T1000 (cell line): ENCODE results near the gene RABAC1.
"Not testable (repeated sequence)": the region's sequence is repeated elsewhere in the genome, so short reads cannot be mapped to it uniquely, and the experiment has no call there.

ENCODE experiments used
- DNase-seq: peaks from one replicate; lab custom pipeline; 2025; ENCODE audit warnings: mixed read lengths; lab: John Stamatoyannopoulos, UW

RABAC1 gene, protein sequence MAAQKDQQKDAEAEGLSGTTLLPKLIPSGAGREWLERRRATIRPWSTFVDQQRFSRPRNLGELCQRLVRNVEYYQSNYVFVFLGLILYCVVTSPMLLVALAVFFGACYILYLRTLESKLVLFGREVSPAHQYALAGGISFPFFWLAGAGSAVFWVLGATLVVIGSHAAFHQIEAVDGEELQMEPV

DNA sequence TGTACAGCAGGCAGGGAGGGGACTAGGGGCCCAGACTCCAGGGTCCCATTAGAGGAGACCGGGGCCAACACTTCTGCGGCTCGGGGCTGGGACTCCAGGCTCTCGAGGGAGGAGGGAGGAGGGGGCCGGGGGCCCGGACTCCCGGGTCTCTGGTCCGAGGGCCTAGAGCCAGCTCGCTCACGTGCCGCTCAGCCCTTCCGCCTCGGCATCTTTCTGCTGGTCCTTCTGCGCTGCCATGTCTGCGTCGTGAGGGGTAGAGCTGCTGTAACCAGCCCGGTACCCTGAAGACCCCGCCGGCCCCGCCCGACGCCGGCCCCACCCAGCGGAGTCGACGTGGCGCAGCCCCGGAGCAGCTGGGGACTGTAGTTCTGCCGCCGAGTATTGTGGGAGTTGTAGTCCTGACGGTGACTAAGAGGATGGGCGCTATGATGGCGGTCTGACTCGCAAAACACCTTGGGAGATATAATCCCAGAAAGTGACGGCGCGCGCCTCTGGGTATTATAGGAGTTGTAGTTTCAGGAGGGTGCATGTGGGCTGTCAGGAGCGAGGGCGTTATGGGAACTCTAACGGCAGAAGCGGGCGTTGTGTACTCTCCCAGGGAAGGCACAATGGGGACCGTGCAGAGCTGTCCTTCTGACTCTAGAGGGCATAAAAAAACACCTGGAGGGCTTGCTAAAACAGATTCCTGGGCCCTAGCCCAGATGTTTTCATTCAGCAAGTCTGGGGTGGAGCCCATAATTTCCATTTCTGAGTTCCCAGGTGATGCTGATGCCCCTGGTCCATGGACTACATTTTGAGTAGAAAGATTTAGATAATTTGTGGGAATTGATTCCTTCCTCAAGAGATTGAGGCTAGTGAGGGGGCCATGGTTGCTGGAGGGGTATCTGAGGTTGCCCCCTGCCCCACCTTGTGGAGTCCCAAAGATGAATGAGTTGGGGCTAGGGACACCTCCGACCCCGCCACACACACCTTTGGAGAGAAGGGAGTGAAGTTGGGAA is at the start of gene RABAC1:
RABAC1 (minus strand) TSS at position 266 of the 998 bp plus-strand sequence; CDS start at position 237, 29 bp downstream.
- DNase-seq: peak; percentile 72

DNA sequence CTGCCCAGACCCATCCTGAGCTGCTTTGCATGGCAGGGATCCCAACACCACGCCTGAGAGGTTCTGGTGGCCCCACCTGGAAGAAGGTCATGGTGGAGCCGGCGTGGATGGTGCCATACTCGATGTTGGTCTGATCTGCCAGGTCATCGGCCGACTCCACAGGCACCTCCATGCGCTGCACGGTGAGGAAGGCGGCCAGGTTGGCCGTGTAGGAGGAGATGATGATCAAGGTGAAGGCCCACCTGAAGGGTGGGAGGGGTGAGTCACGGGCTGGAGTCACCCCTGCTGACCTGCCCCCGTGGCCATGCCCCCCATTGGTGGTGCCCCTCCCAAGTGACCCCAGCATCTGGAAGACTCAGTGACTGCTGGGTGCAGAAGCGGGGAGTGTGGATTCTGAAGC is 47.4 kb upstream of the RABAC1 start:
- no peak for DNase-seq

DNA sequence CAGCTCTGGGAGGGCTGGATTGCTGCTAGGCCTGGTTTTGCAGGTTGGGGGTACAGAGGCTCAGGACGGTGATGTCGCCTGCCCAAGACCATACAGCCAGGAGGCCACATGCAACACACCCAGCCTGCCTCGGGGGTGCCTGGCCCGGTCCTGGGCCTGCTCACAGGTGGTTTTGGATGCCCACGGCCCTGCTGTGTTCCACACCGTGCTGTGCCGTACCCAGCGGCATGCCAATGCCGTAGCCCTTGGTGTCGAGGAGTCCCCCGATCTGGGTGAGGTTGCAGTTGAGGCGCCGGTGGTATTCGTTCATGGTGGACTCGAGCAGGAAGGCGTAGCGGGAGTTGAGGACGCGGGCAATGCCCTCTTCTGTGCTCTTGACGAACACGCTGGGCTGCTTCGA is 46.4 kb upstream of the RABAC1 start:
- no peak for DNase-seq

DNA sequence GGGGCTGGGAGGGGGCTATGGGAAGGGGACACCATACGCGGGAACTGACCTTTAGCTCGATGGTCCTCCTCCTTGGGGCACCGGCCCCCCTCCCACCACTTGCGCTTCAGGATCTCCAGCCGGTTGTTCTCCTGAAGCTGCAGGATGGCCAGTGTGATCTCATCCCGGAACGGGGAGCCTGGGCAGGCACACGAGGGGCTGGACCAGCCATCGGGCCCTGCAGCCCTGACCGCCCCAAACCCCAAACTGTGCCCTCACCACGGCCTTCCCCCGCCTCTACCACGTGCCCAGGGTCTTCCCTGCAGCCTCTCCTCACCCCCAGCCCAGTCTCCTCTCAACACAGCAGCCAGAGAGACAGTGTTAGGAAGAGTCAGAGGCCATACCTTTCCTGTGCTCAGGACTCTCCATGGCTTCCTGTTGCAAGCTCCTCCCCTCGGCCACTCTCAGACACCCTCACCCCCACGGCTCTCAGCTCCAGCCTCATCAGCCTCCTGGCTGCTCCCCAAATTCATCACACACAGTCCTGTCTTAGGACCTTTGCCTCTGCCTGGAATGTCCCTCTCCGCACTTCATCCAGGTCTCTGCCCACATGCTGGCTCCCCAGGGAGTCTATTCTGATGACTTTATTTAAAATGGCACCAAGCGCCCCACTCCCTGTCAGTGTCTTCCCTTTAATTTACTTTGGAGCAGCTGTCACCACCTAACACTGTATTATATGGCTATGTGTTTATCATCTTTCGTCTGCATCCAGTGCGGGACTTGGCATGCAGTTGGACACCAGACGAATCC is 44.6 kb upstream of the RABAC1 start:
- no peak for DNase-seq

DNA sequence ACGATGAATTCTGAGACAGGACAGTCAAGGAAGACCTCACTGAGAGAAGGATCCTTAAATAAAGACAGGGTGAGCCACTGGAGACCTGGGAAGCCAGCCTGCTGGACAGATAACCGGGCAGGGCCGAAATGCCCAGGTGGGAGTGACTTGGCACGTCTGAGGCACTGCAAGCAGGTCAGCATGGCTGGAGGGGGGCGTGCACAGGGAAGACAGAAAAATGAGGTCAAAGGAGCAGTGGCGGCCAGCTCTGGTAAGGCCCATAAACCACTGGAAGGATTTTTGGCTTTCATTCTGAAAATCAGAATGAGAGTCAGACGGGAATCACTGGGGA is 40.7 kb upstream of the RABAC1 start:
- no peak for DNase-seq

DNA sequence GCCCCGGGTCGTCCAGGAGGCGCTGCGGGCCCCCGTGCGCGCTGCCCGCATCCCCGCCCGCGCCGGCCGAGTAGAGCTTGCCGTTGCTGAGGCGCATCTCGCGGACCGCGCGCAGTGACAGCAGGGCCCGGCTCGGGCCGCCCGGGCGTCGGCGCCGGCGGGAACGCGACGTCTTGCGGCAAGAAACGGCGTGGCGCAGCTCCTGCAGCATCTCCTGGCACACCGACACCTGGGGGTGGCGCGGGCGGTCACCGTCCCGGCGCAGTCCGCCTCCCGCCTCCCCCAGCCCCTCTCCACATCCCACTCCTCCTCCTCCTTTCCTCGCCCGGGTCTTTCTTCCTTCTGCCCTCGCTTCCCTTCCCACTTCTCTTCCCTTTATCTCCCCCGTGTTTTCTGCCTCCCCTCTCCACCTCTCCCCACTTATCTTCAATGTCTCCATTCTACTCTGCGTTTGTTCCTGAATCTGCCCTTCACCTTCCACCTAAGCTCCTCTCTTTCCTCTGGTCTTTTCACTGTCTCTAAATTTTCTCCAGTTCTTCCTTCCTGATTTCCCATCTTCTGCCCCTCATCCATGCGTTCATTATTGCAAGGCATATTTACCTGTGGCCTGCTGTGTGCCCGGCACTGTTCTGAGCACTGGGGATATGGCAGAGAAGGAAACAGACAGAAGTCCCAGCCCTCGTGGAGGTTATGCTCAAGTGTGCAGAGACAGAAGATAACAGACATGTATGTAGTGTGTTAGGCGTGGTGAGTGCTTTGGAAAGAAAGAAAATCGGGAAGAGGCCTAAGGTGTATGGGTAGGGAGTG is 40.2 kb upstream of the RABAC1 start:
- DNase-seq: no peak

DNA sequence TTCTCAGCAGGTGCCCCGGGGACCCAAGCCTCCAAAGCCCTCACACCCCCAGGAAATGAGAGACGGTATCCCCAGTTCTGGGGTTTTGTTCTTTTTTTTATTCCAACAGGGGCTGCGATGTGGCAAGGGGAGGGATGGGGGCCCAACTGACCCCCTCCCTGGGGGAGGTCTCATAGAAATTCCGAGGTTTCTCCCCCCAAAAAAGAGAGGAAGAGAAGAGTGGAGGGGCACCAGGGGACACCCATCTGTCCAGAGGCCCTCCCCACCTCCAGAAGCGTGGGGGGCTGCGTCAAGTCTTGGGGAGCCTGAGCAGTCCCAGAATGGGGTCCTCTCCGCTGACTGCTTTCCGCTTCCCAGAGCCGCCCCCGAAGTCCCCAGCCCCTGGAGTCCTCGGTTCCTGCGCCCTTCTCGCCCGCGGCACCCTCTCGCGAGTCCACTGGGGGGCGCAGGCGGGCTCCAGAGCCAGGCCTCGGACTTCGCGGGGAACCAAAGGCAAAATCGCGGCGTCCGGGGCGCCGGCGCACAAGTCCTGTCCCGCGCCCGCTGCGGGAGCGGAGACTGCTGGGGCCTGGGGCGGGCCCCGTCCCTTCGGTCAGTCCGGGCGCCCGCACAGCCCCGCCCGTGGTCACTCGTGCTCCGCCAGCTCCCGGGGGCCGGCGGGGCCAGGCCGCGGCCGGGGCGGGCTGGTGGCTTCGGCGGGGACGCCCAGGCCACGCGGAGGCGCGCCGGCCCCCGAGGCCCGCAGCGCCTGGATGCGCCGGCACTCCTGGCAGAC is 39.3 kb upstream of the RABAC1 start:
- DNase-seq: no peak

DNA sequence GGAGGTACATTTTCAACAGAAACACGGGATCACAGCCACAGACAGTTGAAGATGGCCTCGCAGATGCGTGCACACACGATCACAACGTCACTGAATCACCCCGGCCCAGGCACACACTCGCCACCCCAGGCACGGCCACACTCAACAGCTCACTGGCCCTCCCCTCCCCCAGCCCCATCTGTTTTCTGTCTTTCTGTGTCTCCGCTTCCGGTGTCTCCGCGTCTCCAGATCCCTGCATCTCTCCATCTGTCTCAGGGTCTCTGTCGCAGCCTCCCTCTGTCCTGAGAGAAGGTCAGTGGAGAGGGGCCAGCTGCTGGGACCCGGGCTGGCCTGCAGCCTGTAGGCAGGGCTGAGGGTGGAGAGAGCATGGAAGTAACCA is 38.7 kb upstream of the RABAC1 start:
- DNase-seq: no peak

DNA sequence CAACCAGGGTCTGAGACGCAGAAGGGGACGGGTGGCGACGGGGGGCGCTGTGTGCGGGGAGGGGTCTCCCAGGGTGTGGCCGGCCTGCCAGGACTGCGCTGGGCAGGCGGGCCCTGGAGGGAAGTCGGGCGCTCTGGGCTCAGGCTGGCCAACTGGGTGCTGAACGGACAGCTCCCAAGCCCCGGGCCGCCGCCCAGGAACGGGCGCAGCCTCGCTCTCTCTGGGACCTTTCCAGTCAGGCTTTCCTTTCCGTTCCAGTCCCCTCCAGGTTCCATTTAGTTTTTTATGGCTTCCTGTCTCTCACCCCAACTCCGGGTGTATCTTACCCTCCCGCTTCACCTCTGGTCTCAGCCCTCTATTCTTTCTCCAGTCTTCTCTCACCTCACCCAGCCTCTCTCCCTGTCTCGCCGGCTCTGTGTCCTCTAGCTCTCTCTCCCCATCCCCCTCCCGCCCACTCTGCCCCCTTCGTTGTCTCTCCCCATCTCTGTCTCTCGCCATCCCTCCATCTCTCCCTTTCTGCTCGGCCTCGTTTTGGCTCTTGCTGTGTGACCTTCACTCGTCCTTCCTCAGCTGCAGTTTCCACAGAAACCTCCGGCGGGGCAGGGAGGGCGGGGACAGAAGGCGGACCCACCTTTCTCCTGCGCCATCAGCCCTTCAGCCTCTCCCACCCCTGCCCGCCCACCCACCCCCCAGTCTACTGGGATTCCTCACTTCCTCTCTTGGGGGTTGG is 38.2 kb upstream of the RABAC1 start:
- DNase-seq: no peak

DNA sequence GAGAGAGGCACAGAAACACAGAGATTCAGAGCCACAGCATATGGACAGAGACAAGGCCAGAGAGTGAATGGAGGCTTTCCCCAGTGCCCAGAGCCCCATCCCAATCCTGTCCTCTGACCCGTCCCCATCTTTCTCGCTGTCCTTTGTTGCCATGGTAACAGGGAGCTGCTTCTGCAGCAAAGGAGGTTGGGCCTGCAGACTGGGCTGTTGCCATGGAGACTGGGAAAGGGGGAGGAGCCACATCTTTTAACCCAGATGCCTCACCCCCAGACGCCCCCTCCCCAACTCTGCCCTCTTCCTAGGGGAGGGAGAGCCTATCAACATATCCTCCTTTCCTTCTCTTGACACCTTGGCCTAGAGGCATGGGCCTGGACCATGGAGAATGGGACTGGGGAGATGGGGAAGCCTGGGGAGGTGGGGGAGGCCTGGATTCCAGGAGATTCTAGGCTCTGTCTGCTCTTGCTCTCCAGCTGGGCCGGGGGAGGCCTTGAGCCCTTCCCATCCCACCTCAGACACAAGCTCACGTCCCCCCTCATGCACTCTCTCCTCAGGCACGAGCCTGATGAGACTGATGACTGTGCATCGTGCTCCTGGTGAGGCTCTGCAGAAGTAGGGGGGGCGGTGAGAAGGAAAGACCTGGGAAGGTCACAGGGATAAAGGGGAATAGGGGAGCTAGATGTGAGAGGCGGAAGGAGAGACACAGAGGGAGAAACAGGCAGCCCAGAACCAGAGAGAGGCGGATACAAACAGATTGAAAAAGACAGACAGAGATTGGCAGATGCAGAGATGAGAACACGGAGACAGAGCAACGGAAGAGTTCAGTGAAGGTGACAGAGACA is 37.1 kb upstream of the RABAC1 start:
- DNase-seq: no peak

DNA sequence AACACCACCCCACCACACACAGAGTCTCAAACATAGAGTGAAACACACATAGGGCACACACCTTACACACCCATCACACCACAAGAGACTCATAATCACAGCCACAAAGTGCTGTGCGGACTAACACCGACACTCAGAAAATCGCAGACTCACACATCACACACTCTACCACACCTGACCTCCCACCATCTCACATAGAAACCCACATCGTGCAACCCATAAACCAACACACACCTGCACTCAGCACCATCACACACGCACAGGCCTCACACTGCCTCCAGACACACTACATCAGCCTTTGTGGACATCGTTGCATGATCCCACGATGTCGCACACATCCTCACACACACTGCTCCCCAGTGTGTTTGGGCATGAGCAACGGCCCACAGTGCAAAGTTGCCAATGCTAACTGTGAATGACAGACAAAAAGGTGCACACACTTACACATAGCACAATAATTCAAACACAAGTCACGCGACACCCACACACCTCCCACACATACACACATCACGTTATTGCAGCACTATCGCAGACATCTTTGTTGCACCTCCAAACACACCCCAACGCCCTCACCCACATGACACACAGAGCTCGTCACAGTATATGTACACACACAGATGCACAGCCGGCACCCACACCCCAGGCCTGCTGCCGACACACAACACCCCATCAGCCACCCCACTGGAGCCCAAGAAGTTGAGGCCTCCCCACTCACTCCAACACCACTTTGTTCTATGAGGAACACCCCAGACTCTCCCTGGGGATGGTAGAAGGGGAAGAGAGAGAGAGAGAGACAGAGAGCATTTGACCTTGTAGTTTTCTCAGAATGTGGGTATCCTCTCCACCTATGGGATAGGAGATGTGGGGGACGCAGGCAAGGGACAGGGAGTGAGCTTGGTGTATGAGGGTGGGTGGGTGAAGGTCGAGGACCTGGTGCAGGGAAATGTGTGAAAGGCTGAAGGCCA is 36.2 kb upstream of the RABAC1 start:
- no peak for DNase-seq

DNA sequence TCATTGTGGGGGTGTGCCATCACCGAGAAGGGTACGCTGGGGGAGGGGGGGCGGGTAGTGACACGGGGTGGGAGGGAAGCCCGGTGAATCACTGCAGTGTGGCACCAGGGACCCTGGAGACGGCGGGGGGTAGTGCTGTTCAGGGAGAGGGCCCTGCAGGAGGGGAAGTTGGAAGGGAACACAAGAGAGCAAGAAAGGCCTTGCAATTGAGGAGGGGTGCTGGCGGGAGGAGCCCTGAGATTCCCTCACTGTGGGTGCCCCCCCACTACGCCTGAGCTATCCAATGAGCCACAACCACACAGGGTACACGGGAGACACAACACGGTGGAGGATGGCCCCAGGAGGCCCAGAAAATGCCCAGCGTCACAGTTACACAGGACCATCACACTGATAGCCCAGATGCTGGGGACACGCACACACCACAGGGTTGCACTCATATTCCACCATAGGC is 35.4 kb upstream of the RABAC1 start:
- DNase-seq: no peak

DNA sequence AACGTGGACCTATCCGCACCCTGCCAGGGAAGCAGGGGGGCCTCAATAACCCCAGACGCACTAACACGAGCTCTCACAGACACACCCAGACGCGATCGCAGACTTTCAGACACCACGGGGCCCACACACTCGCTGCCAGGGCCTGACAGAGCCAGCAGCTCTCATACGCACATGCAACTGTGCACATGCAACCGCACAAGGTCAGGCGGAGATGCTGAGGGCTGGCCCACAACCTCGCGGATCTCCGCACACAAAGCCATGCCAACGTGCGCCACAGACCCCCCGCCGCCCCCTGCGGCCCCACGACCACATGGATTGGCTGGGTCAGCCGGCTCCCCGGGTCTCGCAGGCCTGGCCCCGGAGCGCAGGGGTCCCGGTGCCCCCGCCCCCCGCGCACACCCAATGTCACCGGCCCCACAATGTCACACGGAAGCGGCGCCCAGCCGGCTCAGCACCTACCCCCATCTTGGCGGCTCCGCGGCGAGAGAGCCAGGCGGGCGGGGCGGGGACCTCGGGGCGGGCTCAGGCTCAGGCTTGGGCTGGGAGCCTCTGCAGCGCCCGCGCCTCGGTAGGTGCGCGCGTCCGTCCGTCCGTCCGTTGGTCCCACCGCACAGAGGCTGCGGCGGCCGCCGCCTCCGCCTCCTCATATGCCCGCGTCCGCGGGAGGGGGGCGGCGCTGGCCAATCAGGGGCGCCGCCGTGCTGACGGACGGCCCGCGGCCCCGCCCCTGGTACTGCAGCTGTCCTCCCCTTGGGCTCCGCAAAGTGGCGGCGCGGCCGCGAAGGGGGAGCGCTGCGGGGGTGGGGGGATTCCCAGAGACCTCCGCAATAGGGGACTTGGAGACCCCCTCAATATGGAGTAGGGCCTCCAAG is 34.7 kb upstream of the RABAC1 start, which contains the start of gene ATP1A3:
ATP1A3 (minus strand) TSS at position 619 of the 872 bp plus-strand sequence; CDS start at position 465, 154 bp downstream.
- DNase-seq: no peak

DNA sequence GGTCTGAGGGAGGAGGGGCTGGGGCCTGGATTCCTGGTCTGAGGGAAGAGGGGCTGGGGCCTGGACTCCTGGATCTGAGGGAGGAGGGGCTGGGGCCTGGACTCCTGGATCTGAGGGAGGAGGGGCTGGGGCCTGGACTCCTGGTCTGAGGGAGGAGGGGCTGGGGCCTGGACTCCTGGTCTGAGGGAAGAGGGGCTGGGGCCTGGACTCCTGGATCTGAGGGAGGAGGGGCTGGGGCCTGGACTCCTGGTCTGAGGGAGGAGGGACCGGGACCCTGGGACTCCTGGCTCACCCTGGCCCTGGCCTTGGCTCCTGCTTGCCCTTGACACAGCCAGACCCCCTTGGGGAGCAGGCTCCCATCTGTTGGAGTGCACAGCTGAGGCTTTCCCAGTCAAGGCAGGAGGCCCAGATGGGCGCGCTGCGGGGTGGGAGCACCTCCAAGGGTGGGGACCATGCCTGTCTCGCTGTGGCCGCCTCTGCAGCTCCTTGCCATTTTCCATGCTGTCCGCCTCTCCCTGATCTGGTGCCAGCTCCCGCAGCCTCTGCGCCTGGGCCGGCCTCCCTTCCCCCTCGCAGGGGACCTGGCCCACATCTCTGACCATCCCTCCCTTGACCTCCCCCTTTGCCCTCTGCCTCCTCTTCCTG is 32.9 kb upstream of the RABAC1 start:
- not testable (repeated sequence) for DNase-seq

DNA sequence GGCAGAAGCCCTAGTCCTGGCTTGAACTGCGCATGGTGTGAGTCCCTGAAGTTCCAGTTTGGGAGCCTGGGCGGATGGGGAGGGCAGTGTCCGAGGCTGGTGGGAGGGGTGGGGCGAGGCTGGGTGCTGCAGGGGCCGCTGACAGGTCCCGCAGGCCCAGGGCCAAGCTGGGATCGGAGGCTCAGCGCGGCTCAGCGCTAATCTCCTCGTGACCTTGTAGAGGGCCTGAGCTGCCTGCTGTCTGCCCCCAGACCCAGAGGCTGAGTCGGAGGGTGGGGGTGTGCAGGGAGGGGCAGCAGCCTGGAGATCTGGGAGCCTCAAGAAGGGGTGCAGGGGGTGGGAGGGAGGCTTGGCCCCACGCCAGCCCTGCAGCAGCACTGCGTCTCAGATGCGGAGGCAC is 31.9 kb upstream of the RABAC1 start:
- DNase-seq: no peak

DNA sequence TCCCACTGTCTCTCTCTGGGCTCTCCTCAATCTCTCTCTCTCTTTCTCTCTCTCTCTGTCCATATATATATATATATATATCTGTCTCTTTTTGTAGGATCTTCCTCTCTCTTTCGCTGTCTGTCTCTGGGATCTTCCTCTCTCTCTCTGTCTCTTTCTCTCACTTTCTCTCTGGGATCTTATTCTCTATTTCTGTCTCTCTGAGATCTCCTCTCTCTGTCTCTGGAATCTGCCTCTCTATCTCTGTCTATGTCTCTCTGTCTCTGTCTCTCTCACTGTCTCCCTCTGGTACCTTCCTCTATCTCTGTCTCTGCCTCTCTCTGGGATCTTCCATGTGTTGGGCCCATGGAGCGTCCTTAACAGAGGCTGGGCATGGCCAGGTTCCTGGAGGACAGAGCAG is 31.5 kb upstream of the RABAC1 start:
- DNase-seq: no peak
